Coronary artery (tissue), 2 donors: ENCODE measurements around the gene HSPA14.

Experiments used
- DNase-seq: peaks from one replicate; pipeline ENCODE4 v3.0.0-alpha.2; 2017; ENCODE audit warnings: low spot score
- H3K27ac ChIP-seq, 2 donors: fragments of 200-600 bp; sonication (generic); one replicate each; pipeline ENCODE4 v1.5.1; 2016 to 2019
- H3K4me3 ChIP-seq: fragments of 200-600 bp; sonication (generic); 2 replicates; pipeline ENCODE4 v1.5.1; 2016; ENCODE audit warnings: mild to moderate bottlenecking, moderate library complexity
- CTCF ChIP-seq: fragments of 200-600 bp; sonication (generic); IDR thresholded peaks from one replicate; pipeline ENCODE4 v1.5.1; 2019; ENCODE audit warnings: antibody characterized with exemption

Gene HSPA14, protein sequence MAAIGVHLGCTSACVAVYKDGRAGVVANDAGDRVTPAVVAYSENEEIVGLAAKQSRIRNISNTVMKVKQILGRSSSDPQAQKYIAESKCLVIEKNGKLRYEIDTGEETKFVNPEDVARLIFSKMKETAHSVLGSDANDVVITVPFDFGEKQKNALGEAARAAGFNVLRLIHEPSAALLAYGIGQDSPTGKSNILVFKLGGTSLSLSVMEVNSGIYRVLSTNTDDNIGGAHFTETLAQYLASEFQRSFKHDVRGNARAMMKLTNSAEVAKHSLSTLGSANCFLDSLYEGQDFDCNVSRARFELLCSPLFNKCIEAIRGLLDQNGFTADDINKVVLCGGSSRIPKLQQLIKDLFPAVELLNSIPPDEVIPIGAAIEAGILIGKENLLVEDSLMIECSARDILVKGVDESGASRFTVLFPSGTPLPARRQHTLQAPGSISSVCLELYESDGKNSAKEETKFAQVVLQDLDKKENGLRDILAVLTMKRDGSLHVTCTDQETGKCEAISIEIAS

GRCh38 chr10:14837757-14838581 lies at the start of gene HSPA14, which contains the start of the genes CDNF and MSANTD7:
Gene HSPA14, plus strand, starts transcription at chr10:14838306. Its CDS starts 97 bp downstream, at chr10:14838403.
Gene CDNF, minus strand, starts transcription at chr10:14838037. Its CDS starts 91 bp downstream, at chr10:14837946.
Gene MSANTD7, plus strand, starts transcription at chr10:14838306. Its CDS starts 3,979 bp downstream, at chr10:14842285.
- peak within 1 kb of the TSS; percentile 97 for H3K4me3 ChIP-seq
- H3K27ac ChIP-seq, result peak within 1 kb of the TSS; percentile 90 to 97
- DNase-seq, result peak; percentile 99
- TF ChIP-seq CTCF, result no peak

- Histone ChIP-seq H3K27ac (no peak overlapping the region), H3K4me3 (no peak overlapping the region)
- no peak for TF ChIP-seq CTCF
- no peak for DNase-seq
These were observed 39.5 kb upstream of the HSPA14 start for GRCh38 chr10:14798636-14799035.

DNA sequence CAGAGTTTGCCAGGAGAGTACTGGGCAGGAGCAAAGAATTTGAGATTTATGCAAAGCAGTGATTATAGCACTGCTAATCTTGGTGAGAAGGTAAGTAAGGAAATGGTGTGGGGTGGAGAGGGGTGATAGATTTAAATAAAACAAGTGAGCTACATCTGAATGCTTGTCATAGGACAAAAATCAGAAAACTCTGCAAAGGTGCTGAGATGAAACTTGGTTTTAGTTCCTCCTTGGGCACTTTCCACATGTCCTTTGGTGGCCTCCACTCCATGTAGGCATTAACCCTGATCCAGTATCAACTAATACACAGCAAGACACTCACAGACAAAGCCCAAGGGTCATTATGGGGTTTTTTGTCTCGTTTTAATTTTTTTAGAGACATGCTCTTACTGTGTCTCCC lies 37.7 kb upstream of the HSPA14 start:
- Histone ChIP-seq H3K4me3 (no peak overlapping the region), H3K27ac (no peak overlapping the region)
- no peak for TF ChIP-seq CTCF
- DNase-seq, result no peak

GRCh38 chr10:14801723-14802122 lies 36.4 kb upstream of the HSPA14 start:
- no peak for TF ChIP-seq CTCF
- H3K27ac ChIP-seq, result no peak overlapping the region
- no peak overlapping the region for H3K4me3 ChIP-seq
- no peak for DNase-seq

- no peak overlapping the region for H3K27ac ChIP-seq
- no peak for DNase-seq
- no peak for TF ChIP-seq CTCF
- H3K4me3 ChIP-seq, result no peak overlapping the region
These were observed 34.3 kb upstream of the HSPA14 start for GRCh38 chr10:14803827-14804226.

DNA sequence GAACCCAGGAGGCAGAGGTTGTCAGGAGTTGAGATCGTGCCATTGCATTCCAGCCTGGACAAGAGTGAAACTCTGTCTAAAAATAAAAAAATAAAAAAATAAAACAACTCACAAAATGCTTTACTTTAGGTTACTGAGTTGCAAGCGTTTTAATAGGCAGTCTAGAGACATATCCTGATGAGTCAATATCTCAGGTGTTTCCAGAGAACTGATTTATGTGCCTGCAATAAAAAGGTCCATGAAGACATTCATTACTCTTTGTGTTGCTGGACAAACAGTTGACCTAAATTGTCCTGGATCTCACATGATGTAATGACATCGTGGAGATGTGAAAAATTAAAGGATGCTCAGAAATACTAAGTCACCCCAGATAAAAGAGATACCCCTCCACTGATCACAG lies 31.8 kb upstream of the HSPA14 start:
- DNase-seq, result no peak
- TF ChIP-seq CTCF, result no peak
- no peak overlapping the region for H3K27ac ChIP-seq
- H3K4me3 ChIP-seq, result no peak overlapping the region
